HepG2 (cell line): ENCODE data around the gene STAT5A. TPM values are rescaled to one million over a fixed set of nuclear protein-coding genes. Genes with fewer than 3 reads are reported as not detected.

Experiments
- ATAC-seq: fragments of 200-7000 bp; cut with Tn5 transposase; 3 replicates; pipeline ENCODE4 v1.9.1; 2020; ENCODE audit warnings: mild to moderate bottlenecking, moderate library complexity
- BruUV-seq: library from RNA; stranded (reverse); fragments of 400-500 nt; replicated peaks from 2 replicates; lab custom pipeline; 2021; lab: Mats Ljungman, UMichigan
- CTCF ChIA-PET: fragments of 300-600 bp; formaldehyde crosslinking; extraction: SDS; loops from one replicate; lab custom pipeline; 2021; ENCODE audit warnings: low total read pairs, inconsistent platforms, low intra/inter-chr PET ratio; lab: Yijun Ruan, JAX
- POLR2A ChIA-PET: fragments of 350-600 bp; sonication (Branson Sonifier 250); formaldehyde crosslinking; loops from one replicate; lab custom pipeline; 2020; ENCODE audit warnings: antibody characterized with exemption, inconsistent platforms; lab: Yijun Ruan, JAX
- DNase-seq: peaks from one replicate; pipeline ENCODE4 v3.0.0-alpha.2; 2015; ENCODE audit warnings: low spot score
- FAIRE-seq: peaks from 3 replicates; lab custom pipeline; 2011; peaks lifted over from hg19 to GRCh38; lab: Jason Lieb, UNC
- H2AFZ ChIP-seq: one replicate; pipeline ENCODE4 v1.6.1; 2011; ENCODE audit warnings: low read length, inconsistent platforms
- H3K27ac ChIP-seq: fragments of 300-600 bp; 3 replicates; pipeline ENCODE4 v1.8.0; 2011; ENCODE audit warnings: mixed run types, mild to moderate bottlenecking, mixed read lengths, low read length, inconsistent platforms; ENCODE audit not compliant: insufficient read depth; ENCODE audit errors: extremely low read length
- H3K27me3 ChIP-seq, 2 experiments: fragments of 200-600 bp in 1 of 2; 2 replicates in 1 of 2; 3 replicates in 1 of 2; pipeline versions ENCODE4 v1.6.0 to v1.8.0; 2011; ENCODE audit warnings: low read length in 2 of 2, mild to moderate bottlenecking in 2 of 2, moderate library complexity in 2 of 2, inconsistent platforms in 1 of 2; ENCODE audit not compliant: insufficient read depth in 2 of 2, control insufficient read depth in 1 of 2
- H3K36me3 ChIP-seq, 2 experiments: fragments of 200-600 bp in 1 of 2; replicated peaks in 1 of 2; 2 replicates in 1 of 2; 3 replicates in 1 of 2; pipeline versions ENCODE4 v1.5.1 to v1.8.0; 2011; ENCODE audit warnings: low read length in 2 of 2, inconsistent platforms in 1 of 2; ENCODE audit not compliant: insufficient read depth in 2 of 2, control insufficient read depth in 1 of 2
- H3K4me1 ChIP-seq: 2 replicates; pipeline ENCODE4 v1.5.1; 2012; ENCODE audit warnings: low read length, inconsistent platforms; ENCODE audit not compliant: insufficient read depth
- H3K4me2 ChIP-seq: 2 replicates; pipeline ENCODE4 v1.6.0; 2011; ENCODE audit warnings: low read depth, low read length, inconsistent platforms
- H3K4me3 ChIP-seq, 3 experiments: fragments of 200-600 bp in 1 of 3; sonication (generic), shearing (Covaris generic) in 1 of 3; replicated peaks in 1 of 3; 2 replicates each; pipeline ENCODE4 v1.5.1; 2011 to 2016; ENCODE audit warnings: low read length in 3 of 3, inconsistent platforms in 2 of 3, low read depth in 2 of 3, mild to moderate bottlenecking in 2 of 3, control low read depth in 1 of 3, mixed read lengths in 1 of 3; ENCODE audit not compliant: insufficient read depth in 1 of 3
- H3K79me2 ChIP-seq: one replicate; pipeline ENCODE4 v1.6.1; 2011; ENCODE audit warnings: low read length, inconsistent platforms; ENCODE audit not compliant: insufficient read depth
- H3K9ac ChIP-seq: 2 replicates; pipeline ENCODE4 v1.6.0; 2011; ENCODE audit warnings: mild to moderate bottlenecking, low read depth, low read length, inconsistent platforms; ENCODE audit not compliant: insufficient read depth
- H3K9me3 ChIP-seq: 2 replicates; pipeline ENCODE4 v1.5.1; 2012; ENCODE audit warnings: mild to moderate bottlenecking, low read length
- H4K20me1 ChIP-seq: 2 replicates; pipeline ENCODE4 v1.6.0; 2011; ENCODE audit warnings: inconsistent platforms, mild to moderate bottlenecking, low read length, moderate library complexity; ENCODE audit not compliant: insufficient read depth
- ARNT ChIP-seq: fragments of 450-650 bp; IDR thresholded peaks from 2 replicates; pipeline ENCODE4 v1.6.1; 2017
- CENPX ChIP-seq: sonication (generic); formaldehyde crosslinking; IDR thresholded peaks from 2 replicates; pipeline ENCODE4 v1.9.0; 2021; ENCODE audit warnings: mild to moderate bottlenecking, missing genetic modification reagents, moderate library complexity
- DMTF1 ChIP-seq: sonication (generic); formaldehyde crosslinking; IDR thresholded peaks from 2 replicates; pipeline ENCODE4 v1.4.0; 2020; ENCODE audit warnings: mild to moderate bottlenecking, missing genetic modification reagents
- EP300 ChIP-seq, 3 experiments: sonication (generic) in 1 of 3; formaldehyde crosslinking in 1 of 3; IDR thresholded peaks; 2 replicates each; pipeline versions ENCODE4 v1.5.1 to v1.6.1; 2011 to 2020; ENCODE audit warnings: low read depth in 2 of 3, low read length in 2 of 3, borderline replicate concordance in 1 of 3, improper control_type of control experiment in 1 of 3, mild to moderate bottlenecking in 1 of 3, missing genetic modification reagents in 1 of 3, moderate library complexity in 1 of 3
- FOXM1 ChIP-seq: sonication (generic); formaldehyde crosslinking; IDR thresholded peaks from 2 replicates; pipeline ENCODE4 v1.5.0; 2020; ENCODE audit warnings: missing genetic modification reagents
- KDM4B ChIP-seq: sonication (generic); formaldehyde crosslinking; IDR thresholded peaks from 2 replicates; pipeline ENCODE4 v1.4.0; 2020; ENCODE audit warnings: missing genetic modification reagents
- MBD4 ChIP-seq: IDR thresholded peaks from 2 replicates; pipeline ENCODE4 v1.6.1; 2012; ENCODE audit warnings: low read length, inconsistent platforms, borderline replicate concordance
- MIER2 ChIP-seq: IDR thresholded peaks from 2 replicates; pipeline ENCODE4 v1.6.1; 2016; ENCODE audit warnings: missing biosample characterization, missing genetic modification reagents
- NCOA1 ChIP-seq: sonication (generic); formaldehyde crosslinking; IDR thresholded peaks from 2 replicates; pipeline ENCODE4 v1.9.0; 2021; ENCODE audit warnings: missing genetic modification reagents
- SP140L ChIP-seq: sonication (generic); formaldehyde crosslinking; IDR thresholded peaks from 2 replicates; pipeline ENCODE4 v1.4.0; 2020; ENCODE audit warnings: missing genetic modification reagents, borderline replicate concordance
- SRSF1 ChIP-seq: fragments of 200-400 bp; formaldehyde crosslinking; optimal IDR thresholded peaks from 2 replicates; pipeline ENCODE3; 2017; ENCODE audit warnings: mild to moderate bottlenecking, low read depth, low read length, moderate library complexity
- TAF15 ChIP-seq: fragments of 200-400 bp; formaldehyde crosslinking; IDR thresholded peaks from one replicate; pipeline ENCODE4 v1.6.1; 2018; ENCODE audit warnings: mild to moderate bottlenecking, low read depth, low read length; ENCODE audit not compliant: poor library complexity, severe bottlenecking
- TSC22D2 ChIP-seq: sonication (generic); formaldehyde crosslinking; IDR thresholded peaks from 2 replicates; pipeline ENCODE4 v1.5.1; 2020; ENCODE audit warnings: missing genetic modification reagents, mild to moderate bottlenecking, borderline replicate concordance
- ZEB1 ChIP-seq: IDR thresholded peaks from 2 replicates; pipeline ENCODE4 v1.6.1; 2012; ENCODE audit warnings: mild to moderate bottlenecking, low read depth, inconsistent platforms; ENCODE audit not compliant: insufficient replicate concordance
- ZNF101 ChIP-seq: sonication (generic); formaldehyde crosslinking; IDR thresholded peaks from 2 replicates; pipeline ENCODE4 v1.4.0; 2020; ENCODE audit warnings: mild to moderate bottlenecking, low read depth, missing genetic modification reagents, borderline replicate concordance
- ZNF263 ChIP-seq: sonication (generic); formaldehyde crosslinking; IDR thresholded peaks from 2 replicates; pipeline ENCODE4 v1.4.0; 2020; ENCODE audit warnings: missing genetic modification reagents
- ZNF619 ChIP-seq: sonication (generic); formaldehyde crosslinking; IDR thresholded peaks from 2 replicates; pipeline ENCODE4 v1.4.0; 2020; ENCODE audit warnings: mild to moderate bottlenecking, missing genetic modification reagents
- ZNF691 ChIP-seq: sonication (generic); formaldehyde crosslinking; IDR thresholded peaks from 2 replicates; pipeline ENCODE4 v1.4.0; 2020; ENCODE audit warnings: missing genetic modification reagents, low read depth, mild to moderate bottlenecking, borderline replicate concordance
- ZNF788 ChIP-seq: sonication (generic); formaldehyde crosslinking; IDR thresholded peaks from 2 replicates; pipeline ENCODE4 v1.5.0; 2020; ENCODE audit warnings: mild to moderate bottlenecking, missing genetic modification reagents, borderline replicate concordance
- ZSCAN21 ChIP-seq: sonication (generic); formaldehyde crosslinking; IDR thresholded peaks from 2 replicates; pipeline ENCODE4 v1.8.0; 2022; ENCODE audit warnings: mild to moderate bottlenecking, missing genetic modification reagents, moderate library complexity, borderline replicate concordance
- WGBS: methylation state at CpG from one replicate; pipeline ENCODE4 v1.1.6; 2017; ENCODE audit warnings: low lambda C conversion rate; 5-methylcytosine and 5-hydroxymethylcytosine counted together
- in situ Hi-C: cut with HindIII; loops from 2 replicates; pipeline ENCODE4 v1.10.0; 2017; ENCODE audit warnings: low pct_unique_long_range_greater_than_20kb; ENCODE audit not compliant: extremely low pct_ligation_motif_present
- intact Hi-C: fragments of 100-400 bp; cut with micrococcal nuclease; formaldehyde crosslinking; loops from one replicate; pipeline ENCODE4 v1.10.0; 2022; ENCODE audit not compliant: unreplicated experiment
- polyA plus RNA-seq, 8 experiments: library from polyadenylated mRNA; depleted of rRNA in 3 of 8; stranded (reverse) in 7 of 8; unstranded in 1 of 8; fragments of >200 nt; fragmentation: Illumina TruSeq in 4 of 8; extraction: Trizol in 4 of 8; gene quantifications; 2 replicates each; pipeline versions ENCODE4 v1.2.1 to v1.2.3, GENCODE V29; 2011 to 2016; ENCODE audit warnings: low read depth in 4 of 8, missing spikeins in 1 of 8, mixed read lengths in 1 of 8; ENCODE audit not compliant: insufficient read depth in 1 of 8
- total RNA-seq, 5 experiments: library from RNA; depleted of rRNA; stranded (reverse); fragments of >200 nt; fragmentation: Illumina TruSeq; extraction: Trizol; gene quantifications; 2 replicates each; pipeline ENCODE4 v1.2.3, GENCODE V29; 2016; ENCODE audit warnings: low read depth in 1 of 5

The STAT5A gene
- total and polyA plus RNA-seq, 2 of the 13 experiments (the other 11 are each of a cell fraction or from before 2014, with no cell fraction given), result 1.4 to 4.1 TPM

GRCh38 chr17:42276359-42276608 lies 12.0 kb upstream of the STAT5A start, which contains the start of gene STAT5B (continued):
- TF ChIP-seq ARNT (no peak), MBD4 (no peak), EP300 (IDR thresholded peaks at IDR 0.05; ENCODE audit: low read depth in 2 of 2, low read length in 2 of 2) (no peak), EP300 (CRISPR knock-in tag; IDR thresholded peaks at IDR 0.05; ENCODE audit: borderline replicate concordance) (no peak), ZNF101 (CRISPR knock-in tag) (no peak)

GRCh38 chr17:42276609-42277341 lies 11.5 kb upstream of the STAT5A start:
- in situ Hi-C loops (no loop called here), intact Hi-C loops (no loop called here)
- DNase-seq, result peak; percentile 73
- Histone ChIP-seq H3K27me3 (peaks cover 0 to 9% of the 10 kb centered on the region in 2 experiments; a peak in 2 of 5 replicates), H3K4me3 (peak overlapping the region; percentile 81 to 96 (median 91)), H3K4me2 (peak overlapping the region; percentile 97), H3K79me2 (peaks cover 40% of the 10 kb centered on the region), H3K27ac (peak overlapping the region; percentile 94), H3K36me3 (no peaks in the 10 kb centered on the region), H3K9ac (peak overlapping the region; percentile 92), H2AFZ (no peak overlapping the region), H4K20me1 (no peaks in the 10 kb centered on the region; the same call in 1 of the 2 replicates), H3K4me1 (peaks cover 63% of the 10 kb centered on the region), H3K9me3 (no peaks in the 10 kb centered on the region)
- FAIRE-seq, result no peak
- BruUV-seq, result TSS peak; percentile 80
- WGBS, result 0% methylated on average over 22 of the region's 44 CpGs
- ATAC-seq, result peak; percentile 78
- POLR2A ChIA-PET, result interaction anchor here (0.7 to 3.6 kb wide), 15 partner anchors 8 to 588 kb away, joined by 3 to 21 read pairs (median 5); partner anchors contain the start of gene STAT3
- CTCF ChIA-PET, result no interaction called here
- TF ChIP-seq SRSF1 (peak; percentile 32), NCOA1 (peak; percentile 85; the same call in 1 of the 2 replicates), SP140L (CRISPR knock-in tag) (peak; percentile 54; the same call in 1 of the 2 replicates), KDM4B (CRISPR knock-in tag) (peak; percentile 33; the same call in 1 of the 2 replicates), TSC22D2 (CRISPR knock-in tag) (peak; percentile 21; the same call in 1 of the 2 replicates), ZEB1 (peak; percentile 88), ZNF619 (CRISPR knock-in tag) (peak; percentile 43; the same call in 1 of the 2 replicates), ZNF788 (peak; percentile 52; the same call in 1 of the 2 replicates), TAF15 (no peak), ZNF691 (CRISPR knock-in tag) (peak; percentile 23; the same call in 1 of the 2 replicates), DMTF1 (CRISPR knock-in tag) (no peak), ZNF263 (CRISPR knock-in tag) (peak; percentile 74; the same call in 1 of the 2 replicates), CENPX (CRISPR knock-in tag) (no peak), MIER2 (CRISPR knock-in tag) (peak; percentile 72; the same call in 1 of the 2 replicates), FOXM1 (CRISPR knock-in tag) (no peak), ZSCAN21 (CRISPR knock-in tag) (peak; percentile 86; the same call in 1 of the 2 replicates)
